GM12872 (cell line): ENCODE results near the gene SEPTIN10.

Source experiments
- TF ChIP-seq, protein P1 (sequence below): IDR thresholded peaks from 3 replicates; pipeline ENCODE4 v1.5.1; 2011; ENCODE audit warnings: low read depth, mild to moderate bottlenecking, low read length, moderate library complexity; ENCODE audit not compliant: insufficient read depth

SEPTIN10 gene

DNA sequence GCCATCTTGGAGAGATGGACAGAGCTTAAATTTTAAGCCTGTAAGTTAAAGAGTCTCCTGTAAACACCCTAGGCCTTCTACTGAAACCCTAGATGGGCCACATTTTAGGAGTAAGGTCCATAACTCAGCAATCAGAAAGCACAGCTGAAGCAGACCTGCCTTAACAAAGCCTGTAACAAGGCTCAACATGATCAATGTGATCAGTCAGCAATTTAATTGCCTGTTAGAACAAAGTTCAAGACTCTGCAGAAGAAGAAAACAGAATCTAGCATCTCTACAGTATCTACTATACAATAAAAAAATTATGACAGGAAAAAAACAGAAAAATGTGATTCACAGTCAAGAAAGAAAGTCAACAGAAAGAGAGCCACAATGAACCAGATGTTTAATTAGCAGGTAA, 27.1 kb downstream of the SEPTIN10 start:
- TF ChIP-seq, protein P1, sequence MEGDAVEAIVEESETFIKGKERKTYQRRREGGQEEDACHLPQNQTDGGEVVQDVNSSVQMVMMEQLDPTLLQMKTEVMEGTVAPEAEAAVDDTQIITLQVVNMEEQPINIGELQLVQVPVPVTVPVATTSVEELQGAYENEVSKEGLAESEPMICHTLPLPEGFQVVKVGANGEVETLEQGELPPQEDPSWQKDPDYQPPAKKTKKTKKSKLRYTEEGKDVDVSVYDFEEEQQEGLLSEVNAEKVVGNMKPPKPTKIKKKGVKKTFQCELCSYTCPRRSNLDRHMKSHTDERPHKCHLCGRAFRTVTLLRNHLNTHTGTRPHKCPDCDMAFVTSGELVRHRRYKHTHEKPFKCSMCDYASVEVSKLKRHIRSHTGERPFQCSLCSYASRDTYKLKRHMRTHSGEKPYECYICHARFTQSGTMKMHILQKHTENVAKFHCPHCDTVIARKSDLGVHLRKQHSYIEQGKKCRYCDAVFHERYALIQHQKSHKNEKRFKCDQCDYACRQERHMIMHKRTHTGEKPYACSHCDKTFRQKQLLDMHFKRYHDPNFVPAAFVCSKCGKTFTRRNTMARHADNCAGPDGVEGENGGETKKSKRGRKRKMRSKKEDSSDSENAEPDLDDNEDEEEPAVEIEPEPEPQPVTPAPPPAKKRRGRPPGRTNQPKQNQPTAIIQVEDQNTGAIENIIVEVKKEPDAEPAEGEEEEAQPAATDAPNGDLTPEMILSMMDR = no peak

DNA sequence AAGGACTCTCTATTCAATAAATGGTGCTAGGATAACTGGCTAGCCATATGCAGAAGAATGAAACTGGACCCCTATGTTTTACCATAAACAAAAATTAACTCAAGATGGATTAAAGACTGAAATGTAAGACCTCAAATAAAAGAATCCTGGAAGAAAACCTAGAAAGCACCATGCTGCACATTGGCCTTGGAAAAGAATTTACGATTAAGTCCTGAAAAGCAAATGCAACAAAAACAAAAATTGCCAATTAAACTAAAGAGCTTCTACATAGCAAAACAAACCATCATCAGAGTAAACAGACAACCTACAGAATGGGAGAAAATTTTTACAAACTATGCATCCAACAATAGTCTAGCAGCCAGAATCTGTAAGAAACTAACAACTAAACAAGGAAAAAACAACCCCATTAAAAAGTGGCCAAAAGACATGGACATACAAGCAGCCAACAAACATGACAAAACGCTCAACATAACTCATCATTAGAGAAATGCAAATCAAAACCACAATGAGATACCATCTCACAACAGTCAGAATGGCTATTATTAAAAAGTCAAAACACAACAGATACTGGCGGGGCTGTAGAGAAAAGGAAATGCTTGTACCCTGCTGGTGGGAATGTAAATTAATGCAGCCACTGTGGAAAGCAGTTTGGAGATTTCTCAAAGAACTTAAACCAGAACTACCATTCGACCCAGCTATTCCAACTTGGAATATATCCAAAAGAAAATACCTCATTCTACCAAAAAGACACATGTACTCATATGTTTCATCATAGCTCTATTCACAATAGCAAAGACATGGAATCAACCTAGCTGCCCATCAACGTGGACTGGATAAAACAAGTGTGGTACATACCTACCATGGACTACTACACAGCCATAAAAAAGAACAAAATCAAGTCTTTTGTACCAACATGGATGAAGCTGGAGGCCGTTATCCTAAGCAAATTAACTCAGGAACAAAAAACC, 30.6 kb downstream of the SEPTIN10 start:
- TF ChIP-seq, protein P1 = no peak

DNA sequence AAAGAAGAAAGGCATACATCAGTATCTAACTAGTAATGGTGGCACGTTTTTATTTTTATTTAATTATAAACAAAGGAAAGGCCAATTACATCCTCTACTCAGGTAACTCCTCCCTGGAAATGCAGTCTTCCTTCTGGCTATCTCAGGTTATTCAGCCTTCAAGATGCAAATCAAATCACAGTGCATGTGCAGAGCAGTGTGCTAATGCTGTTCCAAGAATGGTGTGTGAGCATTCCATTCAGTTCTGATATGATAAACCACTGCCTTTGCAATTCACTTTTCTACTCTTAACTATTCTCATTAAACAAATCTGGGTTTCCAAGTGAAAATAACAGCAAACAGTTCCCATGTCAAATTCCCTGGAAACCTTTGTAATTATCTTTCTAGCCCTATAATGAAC, 38.4 kb downstream of the SEPTIN10 start:
- TF ChIP-seq, protein P1 = no peak

DNA sequence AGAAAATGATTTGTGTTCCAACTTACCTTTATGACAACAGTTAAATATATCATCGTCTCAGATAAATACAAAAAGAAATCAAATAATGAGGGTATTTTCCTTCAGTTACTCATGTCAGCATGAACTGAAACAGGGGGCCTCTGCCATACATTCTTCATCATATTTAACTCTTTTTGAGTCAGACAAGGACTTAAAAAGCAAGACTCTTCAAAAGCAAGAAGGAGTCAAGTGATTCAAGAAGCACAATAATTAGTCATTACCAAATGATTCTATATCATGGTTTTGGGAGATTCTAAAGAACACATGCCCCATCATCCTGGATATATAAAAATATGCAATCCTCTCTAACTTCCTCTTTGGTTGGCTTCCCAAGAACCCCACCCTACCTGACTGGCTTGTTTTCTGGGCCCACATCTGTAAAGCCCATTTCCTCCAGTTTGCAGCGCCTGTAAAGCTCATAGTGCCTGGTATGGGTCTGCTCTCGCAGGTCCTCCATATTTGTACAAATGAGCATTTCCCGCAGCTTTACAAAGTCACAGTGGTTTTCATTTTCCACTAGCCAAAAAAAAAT, 49.7 kb downstream of the SEPTIN10 start:
- TF ChIP-seq, protein P1 = no peak

DNA sequence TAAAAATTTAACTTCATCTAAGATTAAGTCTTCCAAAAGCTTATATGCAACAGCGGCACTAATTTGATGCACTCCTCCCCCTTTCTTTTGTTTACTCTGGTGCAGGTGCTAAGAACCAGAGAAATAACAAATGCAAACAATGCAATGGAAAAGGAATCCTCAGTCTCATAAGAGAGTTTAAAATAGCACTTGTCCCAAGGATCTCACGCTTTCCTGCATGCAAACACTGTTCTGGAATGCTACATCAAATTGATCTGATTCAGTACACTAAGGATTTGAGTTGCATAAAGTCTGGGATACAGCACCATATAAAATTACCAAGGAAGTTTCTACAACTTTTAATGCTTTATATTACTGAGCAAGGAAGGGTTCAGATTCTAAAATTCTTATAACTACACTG, 50.5 kb downstream of the SEPTIN10 start:
- TF ChIP-seq, protein P1 = no peak

DNA sequence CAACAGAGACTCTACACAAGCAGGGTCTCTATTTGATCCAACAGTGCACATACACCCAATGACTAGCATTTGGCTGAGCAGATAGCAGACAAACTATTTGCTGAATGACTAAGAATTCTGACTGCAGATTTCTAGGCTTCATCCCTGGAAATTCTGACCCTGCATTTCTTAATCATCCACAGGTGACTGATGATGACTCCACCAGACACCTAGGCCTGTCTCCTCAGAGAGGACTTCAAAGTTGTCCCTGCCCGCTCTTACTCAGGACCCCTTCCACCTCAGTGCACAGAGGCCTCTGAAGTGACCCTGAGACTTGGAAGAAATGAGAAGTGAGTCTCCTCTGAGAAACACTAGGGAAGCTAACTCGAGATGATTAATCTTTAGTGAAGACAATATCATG, 51.3 kb downstream of the SEPTIN10 start:
- TF ChIP-seq, protein P1 = no peak

DNA sequence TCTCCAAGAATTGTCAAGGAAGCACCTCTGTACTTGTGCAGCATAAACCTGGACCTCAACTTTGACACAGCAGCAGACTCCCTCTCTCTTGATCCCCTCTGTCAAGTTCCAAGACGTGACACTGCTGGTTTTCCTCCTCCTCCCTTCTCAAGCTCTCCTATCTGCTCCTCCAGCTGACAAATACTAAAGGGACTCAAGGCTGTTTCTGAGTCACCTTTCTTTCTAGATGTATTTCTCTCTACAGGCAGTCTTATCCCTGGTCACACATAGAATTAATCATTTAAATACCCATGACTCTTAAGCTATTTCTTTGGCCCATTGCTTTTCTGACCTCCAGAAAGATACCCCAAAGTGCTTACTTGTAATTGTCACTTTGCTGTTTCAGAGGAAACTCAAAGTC, 53.5 kb downstream of the SEPTIN10 start:
- TF ChIP-seq, protein P1 = no peak
